COR-L47 (cell line): ENCODE results near the gene CHRNB1.

Source experiments
- DNase-seq: peaks from one replicate; lab custom pipeline; 2025; lab: John Stamatoyannopoulos, UW

CHRNB1 gene

DNA sequence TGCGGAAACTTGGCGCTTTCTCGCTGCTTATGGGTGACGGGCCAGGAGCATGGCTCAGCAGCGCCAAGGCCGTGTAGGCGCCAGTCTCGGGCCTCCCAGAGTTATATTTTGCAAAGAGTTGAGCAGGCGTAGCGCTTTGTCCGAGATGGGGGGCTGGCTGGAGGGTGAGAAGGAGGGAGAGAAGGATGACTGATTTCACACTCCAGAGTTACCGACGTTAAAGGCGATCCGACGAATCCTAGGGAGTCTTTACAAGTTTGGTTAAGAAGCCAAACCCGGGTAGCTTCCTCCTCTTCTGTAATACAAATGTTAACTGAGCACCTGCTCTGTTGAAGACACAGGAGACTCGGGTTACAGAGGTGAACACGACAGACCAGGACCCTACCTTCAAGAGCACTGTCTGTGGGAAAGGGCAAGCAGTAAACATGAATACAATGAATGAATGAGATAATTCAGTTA is 40.1 kb downstream of the CHRNB1 start:
- DNase-seq: no peak

DNA sequence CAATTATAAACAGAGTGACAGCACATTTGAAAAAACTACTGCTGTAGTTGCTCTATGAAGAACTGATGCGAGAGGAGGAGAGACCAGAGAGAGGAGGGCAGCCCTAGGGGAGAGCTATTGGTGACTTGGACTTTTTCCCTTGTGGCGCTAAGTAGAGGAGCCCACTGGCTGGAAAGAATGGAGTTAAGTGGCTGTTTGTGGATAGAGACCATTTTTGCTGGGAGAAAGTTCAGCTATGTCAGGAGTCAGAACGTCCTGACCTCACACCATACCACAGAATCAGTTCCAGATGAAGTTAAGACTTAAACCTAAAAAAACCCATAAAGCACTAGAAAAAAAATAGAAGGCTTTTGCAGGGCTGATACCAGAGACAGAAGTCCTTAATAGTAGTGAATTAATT is 41.3 kb downstream of the CHRNB1 start:
- DNase-seq: no peak

- DNase-seq: no peak
These were observed 45.3 kb downstream of the CHRNB1 start for GRCh38 chr17:7490144-7490543.

GRCh38 chr17:7491583-7491982 is 46.7 kb downstream of the CHRNB1 start:
- no peak for DNase-seq

GRCh38 chr17:7493941-7494340 is 49.1 kb downstream of the CHRNB1 start:
- DNase-seq: no peak

DNA sequence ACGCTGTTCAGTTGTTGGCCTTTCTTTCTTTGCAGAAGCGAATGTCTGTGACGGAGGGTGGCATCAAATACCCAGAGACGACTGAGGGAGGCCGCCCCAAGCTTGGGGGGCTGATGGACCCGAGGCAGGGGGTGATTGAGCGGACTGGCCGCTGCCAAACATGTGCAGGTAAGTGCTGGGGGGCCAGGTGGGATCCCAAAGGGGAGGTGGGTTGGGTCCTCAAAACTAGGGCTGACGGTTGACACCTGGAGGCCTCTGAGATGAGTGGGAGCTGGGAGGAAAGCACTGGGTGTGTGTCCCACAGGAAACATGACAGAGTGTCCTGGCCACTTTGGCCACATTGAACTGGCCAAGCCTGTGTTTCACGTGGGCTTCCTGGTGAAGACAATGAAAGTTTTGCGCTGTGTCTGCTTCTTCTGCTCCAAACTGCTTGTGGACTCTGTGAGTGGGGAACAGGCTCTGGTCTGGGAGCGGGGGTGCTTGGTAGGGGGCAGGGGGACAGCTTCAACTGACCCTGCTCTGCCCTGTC is 51.1 kb downstream of the CHRNB1 start:
- no peak for DNase-seq

GRCh38 chr17:7496470-7497183 is 51.8 kb downstream of the CHRNB1 start:
- no peak for DNase-seq

GRCh38 chr17:7497228-7497627 is 52.4 kb downstream of the CHRNB1 start:
- no peak for DNase-seq

DNA sequence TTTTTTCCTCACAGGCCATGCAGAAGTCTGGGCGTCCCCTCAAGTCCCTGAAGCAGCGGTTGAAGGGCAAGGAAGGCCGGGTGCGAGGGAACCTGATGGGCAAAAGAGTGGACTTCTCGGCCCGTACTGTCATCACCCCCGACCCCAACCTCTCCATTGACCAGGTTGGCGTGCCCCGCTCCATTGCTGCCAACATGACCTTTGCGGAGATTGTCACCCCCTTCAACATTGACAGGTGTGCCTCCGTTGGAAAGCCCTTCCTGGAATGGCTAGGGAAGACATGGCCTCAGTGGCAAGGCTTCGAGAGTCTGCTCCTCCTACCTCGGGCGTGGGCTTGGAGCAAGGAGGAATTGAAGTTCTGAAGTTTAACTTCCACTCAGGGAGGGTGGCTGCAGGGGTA is 52.8 kb downstream of the CHRNB1 start:
- no peak for DNase-seq

GRCh38 chr17:7499161-7499560 is 54.3 kb downstream of the CHRNB1 start:
- DNase-seq: no peak

DNA sequence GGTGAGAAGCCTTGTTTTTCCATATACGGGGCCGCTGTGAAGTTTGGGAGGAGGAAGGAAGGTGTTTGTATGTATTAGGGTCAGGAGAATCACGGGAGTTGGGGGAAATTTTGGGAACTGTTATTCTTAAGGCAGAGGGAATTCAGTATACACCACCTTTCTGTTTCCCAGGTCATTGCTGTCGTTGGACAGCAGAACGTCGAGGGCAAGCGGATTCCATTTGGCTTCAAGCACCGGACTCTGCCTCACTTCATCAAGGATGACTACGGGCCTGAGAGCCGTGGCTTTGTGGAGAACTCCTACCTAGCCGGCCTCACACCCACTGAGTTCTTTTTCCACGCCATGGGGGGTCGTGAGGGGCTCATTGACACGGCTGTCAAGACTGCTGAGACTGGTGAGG is 56.9 kb downstream of the CHRNB1 start:
- no peak for DNase-seq

GRCh38 chr17:7502171-7502847 is 57.4 kb downstream of the CHRNB1 start:
- no peak for DNase-seq

DNA sequence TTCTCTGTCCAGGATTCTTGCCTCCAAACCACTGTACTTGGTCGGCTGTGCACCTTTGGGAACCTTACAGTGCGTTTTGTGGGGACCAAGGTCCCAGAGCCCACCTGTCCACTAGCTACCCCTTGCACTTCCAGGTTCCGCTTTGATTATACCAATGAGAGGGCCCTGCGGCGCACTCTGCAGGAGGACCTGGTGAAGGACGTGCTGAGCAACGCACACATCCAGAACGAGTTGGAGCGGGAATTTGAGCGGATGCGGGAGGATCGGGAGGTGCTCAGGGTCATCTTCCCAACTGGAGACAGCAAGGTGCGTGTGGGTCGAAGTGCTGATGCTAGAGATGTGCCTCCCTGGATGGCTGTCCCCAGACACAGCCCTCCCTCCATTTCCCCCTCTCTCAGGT is 58.1 kb downstream of the CHRNB1 start:
- DNase-seq: no peak

DNA sequence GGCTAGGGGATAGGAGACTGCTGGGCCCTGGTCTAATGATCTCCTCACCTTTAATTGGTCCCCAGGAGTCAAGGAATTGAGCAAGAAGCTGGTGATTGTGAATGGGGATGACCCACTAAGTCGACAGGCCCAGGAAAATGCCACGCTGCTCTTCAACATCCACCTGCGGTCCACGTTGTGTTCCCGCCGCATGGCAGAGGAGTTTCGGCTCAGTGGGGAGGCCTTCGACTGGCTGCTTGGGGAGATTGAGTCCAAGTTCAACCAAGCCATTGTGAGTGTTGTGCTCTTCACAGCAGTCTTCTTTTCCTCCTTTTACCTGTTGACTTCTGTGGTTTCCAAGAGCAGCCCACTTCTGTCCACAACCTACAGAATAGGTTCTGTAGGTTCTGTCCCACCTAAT is 58.7 kb downstream of the CHRNB1 start:
- DNase-seq: no peak
